Measurements from ENCODE around the gene ALDH1A3. TPM values are rescaled to one million over a fixed set of nuclear protein-coding genes. Genes with fewer than 3 reads are reported as not detected.
A peak's percentile ranks its signal among the peaks of the same experiment; 100 is the strongest.

The ALDH1A3 gene
- total RNA-seq, 5 donors from 2014 or later (not counting 1 experiment from before 2014, with no cell fraction given) = 0.26 to 1.2 (median 0.38) TPM; not detected in 2

DNA sequence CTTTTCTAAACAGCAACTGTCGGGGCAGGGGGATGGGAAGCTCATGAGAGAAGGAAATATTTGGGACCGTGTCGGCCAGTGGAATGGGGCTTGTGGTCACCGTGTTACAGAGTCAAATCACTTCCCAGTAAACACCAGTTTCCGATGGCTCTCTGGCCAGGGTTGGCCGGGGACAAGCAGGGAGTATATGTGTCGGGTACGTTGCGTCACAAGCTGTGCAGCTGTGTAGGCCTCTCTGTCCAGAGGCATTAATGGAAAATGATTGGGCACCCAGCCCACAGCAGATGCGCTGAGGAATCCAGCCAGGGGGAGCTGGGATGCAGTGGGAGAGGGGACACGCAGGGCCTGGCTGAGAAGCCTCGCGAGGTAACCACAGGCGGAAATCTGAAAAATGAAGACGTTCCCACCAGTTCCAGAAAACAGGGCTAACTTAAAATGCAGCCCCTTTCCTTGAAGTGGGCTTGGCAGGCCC lies 15.8 kb upstream of the ALDH1A3 start:
- H3K36me3 Mint-ChIP-seq = no peaks in the 10 kb centered on the region
- Histone ChIP-seq H3K36me3 (ENCODE audit: control insufficient read depth in 2 of 2, extremely low read depth in 1 of 2, insufficient read depth in 1 of 2, low read length in 1 of 2) (no peaks in the 10 kb centered on the region), H3K27ac (ENCODE audit: low read length) (no peak overlapping the region), H3K4me3 (ENCODE audit: control insufficient read depth in 1 of 2, extremely low read depth in 1 of 2, low read length in 1 of 2) (no peak overlapping the region), H3K27me3 (replicated peaks in 1 of 2; ENCODE audit: control insufficient read depth in 2 of 2, extremely low read depth in 1 of 2, insufficient read depth in 2 of 2, low read length in 1 of 2) (peaks cover 3 to 23% of the 10 kb centered on the region in 2 experiments), H3K9me3 (no peaks in the 10 kb centered on the region), H3K4me1 (ENCODE audit: control insufficient read depth in 1 of 2, extremely low read depth in 1 of 2, insufficient read depth in 2 of 2, low read length in 2 of 2) (no peaks in the 10 kb centered on the region)
- no peak overlapping the region for H3K27ac Mint-ChIP-seq
- no peak for DNase-seq
- CTCF ChIA-PET = interaction anchor here in 1 of 2 donors (0.6 kb wide), 1 partner anchor 113 kb away, joined by 4 read pairs; no protein-coding TSS in a partner anchor
- POLR2A ChIA-PET = interaction anchor here in 1 of 2 donors (0.7 kb wide), 1 partner anchor 184 kb away, joined by 7 read pairs; no protein-coding TSS in a partner anchor
- H3K4me3 Mint-ChIP-seq = no peak overlapping the region
- H3K4me1 Mint-ChIP-seq = no peaks in the 10 kb centered on the region
- no peak for ATAC-seq (replicated peaks in 1 of 4)
- 60% methylated on average over 9 of the region's 15 CpGs for WGBS (ENCODE audit: insufficient coverage)
- H3K27me3 Mint-ChIP-seq = peaks cover 5 to 11% of the 10 kb centered on the region in 2 donors
- H3K9me3 Mint-ChIP-seq = no peaks in the 10 kb centered on the region

DNA sequence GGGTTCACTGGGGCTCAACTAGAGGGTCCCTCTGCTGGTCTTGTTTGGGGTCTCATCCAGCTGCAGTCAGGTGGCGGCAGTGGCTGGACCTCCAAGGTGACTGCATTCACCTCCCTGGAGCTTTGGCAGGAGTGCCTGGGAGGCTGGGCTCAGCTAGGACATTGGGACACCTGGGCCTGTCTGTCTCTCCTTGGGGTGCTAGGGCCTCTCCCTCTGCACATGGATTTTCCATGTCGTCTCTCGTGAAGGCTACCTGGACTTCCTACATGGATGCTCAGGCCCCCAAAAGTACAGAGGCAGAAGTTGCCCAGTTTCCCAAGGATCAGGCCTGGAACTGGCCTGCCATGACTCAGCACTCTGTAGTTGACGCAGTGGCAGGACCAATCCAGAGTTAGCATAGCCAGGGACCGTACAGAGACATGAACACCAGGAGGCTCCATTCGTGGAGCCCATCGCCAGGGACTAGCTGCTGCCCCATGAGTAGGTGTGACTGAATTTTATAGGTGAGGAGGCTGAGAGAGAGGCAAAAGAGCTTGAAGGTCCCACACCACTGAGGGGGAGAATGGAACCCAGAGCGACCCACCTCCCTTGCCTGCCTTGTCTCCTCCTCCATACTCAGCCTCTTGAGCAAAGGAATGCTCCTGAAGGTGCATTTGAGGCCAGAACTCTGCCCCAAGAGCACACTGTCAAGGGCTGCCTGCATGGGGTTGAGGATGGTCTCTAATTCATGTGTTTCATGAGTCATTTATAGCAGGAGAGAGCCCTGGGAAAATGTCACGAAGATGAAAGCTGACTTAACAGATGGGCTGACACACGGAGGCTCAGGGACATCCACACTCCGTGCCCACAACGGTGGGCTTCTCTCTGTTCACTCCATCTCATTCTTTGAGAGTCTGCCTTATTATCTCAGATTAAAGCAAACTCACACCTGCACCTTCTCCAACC lies 13.0 kb upstream of the ALDH1A3 start:
- H3K4me3 Mint-ChIP-seq = no peak overlapping the region
- ATAC-seq (replicated peaks in 1 of 4) (no peak), DNase-seq (no peak)
- no peak overlapping the region for H3K27ac Mint-ChIP-seq
- H3K9me3 ChIP-seq = no peaks in the 10 kb centered on the region
- H3K36me3 ChIP-seq (ENCODE audit: control insufficient read depth in 2 of 2, extremely low read depth in 1 of 2, insufficient read depth in 1 of 2, low read length in 1 of 2) = no peaks in the 10 kb centered on the region
- no peaks in the 10 kb centered on the region for H3K36me3 Mint-ChIP-seq
- H3K9me3 Mint-ChIP-seq = no peaks in the 10 kb centered on the region
- H3K27ac ChIP-seq (ENCODE audit: low read length) = no peak overlapping the region
- ChIA-PET CTCF (no interaction called here), POLR2A (no interaction called here)
- H3K27me3 ChIP-seq (replicated peaks in 1 of 2; ENCODE audit: control insufficient read depth in 2 of 2, extremely low read depth in 1 of 2, insufficient read depth in 2 of 2, low read length in 1 of 2) = peaks cover 3 to 18% of the 10 kb centered on the region in 2 experiments
- H3K4me1 ChIP-seq (ENCODE audit: control insufficient read depth in 1 of 2, extremely low read depth in 1 of 2, insufficient read depth in 2 of 2, low read length in 2 of 2) = no peaks in the 10 kb centered on the region
- H3K4me3 ChIP-seq (ENCODE audit: control insufficient read depth in 1 of 2, extremely low read depth in 1 of 2, low read length in 1 of 2) = no peak overlapping the region
- 83% methylated on average over 8 of the region's 12 CpGs for WGBS (ENCODE audit: insufficient coverage)
- no peaks in the 10 kb centered on the region for H3K4me1 Mint-ChIP-seq
- peaks cover 10 to 11% of the 10 kb centered on the region in 2 donors for H3K27me3 Mint-ChIP-seq

- Mint-ChIP-seq H3K9me3 (no peaks in the 10 kb centered on the region), H3K27ac (no peak overlapping the region), H3K4me1 (no peaks in the 10 kb centered on the region), H3K4me3 (no peak overlapping the region), H3K36me3 (no peaks in the 10 kb centered on the region), H3K27me3 (peaks cover 10 to 11% of the 10 kb centered on the region in 2 donors)
- peaks cover 3 to 12% of the 10 kb centered on the region in 2 experiments for H3K27me3 ChIP-seq (replicated peaks in 1 of 2; ENCODE audit: control insufficient read depth in 2 of 2, extremely low read depth in 1 of 2, insufficient read depth in 2 of 2, low read length in 1 of 2)
- WGBS (ENCODE audit: insufficient coverage) = no CpG with 5 or more reads among the region's 3 CpGs
- no peak overlapping the region for H3K27ac ChIP-seq (ENCODE audit: low read length)
- H3K4me3 ChIP-seq (ENCODE audit: control insufficient read depth in 1 of 2, extremely low read depth in 1 of 2, low read length in 1 of 2) = no peak overlapping the region
- CTCF ChIA-PET = interaction anchor here in 1 of 2 donors (0.7 kb wide), 1 partner anchor 700 kb away, joined by 4 read pairs; no protein-coding TSS in a partner anchor
- H3K36me3 ChIP-seq (ENCODE audit: control insufficient read depth in 2 of 2, extremely low read depth in 1 of 2, insufficient read depth in 1 of 2, low read length in 1 of 2) = no peaks in the 10 kb centered on the region
- H3K9me3 ChIP-seq = no peaks in the 10 kb centered on the region
- DNase-seq = no peak
- H3K4me1 ChIP-seq (ENCODE audit: control insufficient read depth in 1 of 2, extremely low read depth in 1 of 2, insufficient read depth in 2 of 2, low read length in 2 of 2) = no peaks in the 10 kb centered on the region
- no peak for ATAC-seq (replicated peaks in 1 of 4)
- POLR2A ChIA-PET = no interaction called here
These were observed 12.2 kb upstream of the ALDH1A3 start for GRCh38 chr15:100867433-100867832.

GRCh38 chr15:100869151-100869999 lies 10.3 kb upstream of the ALDH1A3 start:
- H3K27ac Mint-ChIP-seq = no peak overlapping the region
- no peaks in the 10 kb centered on the region for H3K9me3 Mint-ChIP-seq
- peaks cover 0 to 1% (median 0%) of the 10 kb centered on the region in 3 donors for H3K4me1 Mint-ChIP-seq
- H3K27me3 Mint-ChIP-seq = peaks cover 5 to 7% of the 10 kb centered on the region in 2 donors
- H3K36me3 Mint-ChIP-seq = no peaks in the 10 kb centered on the region
- H3K9me3 ChIP-seq = no peaks in the 10 kb centered on the region
- ChIA-PET POLR2A (no interaction called here), CTCF (interaction anchor here in 1 of 2 donors (1.4 kb wide), 1 partner anchor 10 kb away, joined by 4 read pairs; no protein-coding TSS in a partner anchor)
- H3K4me3 ChIP-seq (ENCODE audit: control insufficient read depth in 1 of 2, extremely low read depth in 1 of 2, low read length in 1 of 2) = no peak overlapping the region
- H3K27me3 ChIP-seq (replicated peaks in 1 of 2; ENCODE audit: control insufficient read depth in 2 of 2, extremely low read depth in 1 of 2, insufficient read depth in 2 of 2, low read length in 1 of 2) = peaks cover 2 to 8% of the 10 kb centered on the region in 2 experiments
- WGBS (ENCODE audit: insufficient coverage) = 71% methylated on average over 12 of the region's 13 CpGs
- ATAC-seq (replicated peaks in 1 of 4) (no peak), DNase-seq (no peak)
- no peak overlapping the region for H3K27ac ChIP-seq (ENCODE audit: low read length)
- H3K36me3 ChIP-seq (ENCODE audit: control insufficient read depth in 2 of 2, extremely low read depth in 1 of 2, insufficient read depth in 1 of 2, low read length in 1 of 2) = no peaks in the 10 kb centered on the region
- H3K4me3 Mint-ChIP-seq = no peak overlapping the region
- peaks cover 0 to 2% of the 10 kb centered on the region in 2 experiments for H3K4me1 ChIP-seq (ENCODE audit: control insufficient read depth in 1 of 2, extremely low read depth in 1 of 2, insufficient read depth in 2 of 2, low read length in 2 of 2)

GRCh38 chr15:100873029-100873677 lies 6.5 kb upstream of the ALDH1A3 start:
- no peaks in the 10 kb centered on the region for H3K36me3 ChIP-seq (ENCODE audit: control insufficient read depth in 2 of 2, extremely low read depth in 1 of 2, insufficient read depth in 1 of 2, low read length in 1 of 2)
- Mint-ChIP-seq H3K36me3 (no peaks in the 10 kb centered on the region), H3K27ac (no peak overlapping the region), H3K9me3 (no peaks in the 10 kb centered on the region), H3K27me3 (peaks cover 31 to 35% of the 10 kb centered on the region in 2 donors), H3K4me3 (no peak overlapping the region), H3K4me1 (peaks cover 0 to 1% (median 0%) of the 10 kb centered on the region in 3 donors)
- peak; percentile 51 to 60 (median 55) for ATAC-seq (replicated peaks in 1 of 4)
- ChIA-PET POLR2A (no interaction called here), CTCF (interaction anchor here (0.6 to 2.6 kb wide), 10 partner anchors 8 to 715 kb away, joined by 3 to 9 read pairs (median 4); no protein-coding TSS in a partner anchor)
- DNase-seq = peak in 23 of 35 experiments; percentile 3 to 76 (median 26)
- H3K4me3 ChIP-seq (ENCODE audit: control insufficient read depth in 1 of 2, extremely low read depth in 1 of 2, low read length in 1 of 2) = no peak overlapping the region
- 91% methylated on average over 1 of the region's 2 CpGs for whole genome bisulfite sequencing (ENCODE audit: insufficient coverage)
- peaks cover 0 to 2% of the 10 kb centered on the region in 2 experiments for H3K4me1 ChIP-seq (ENCODE audit: control insufficient read depth in 1 of 2, extremely low read depth in 1 of 2, insufficient read depth in 2 of 2, low read length in 2 of 2)
- H3K27ac ChIP-seq (ENCODE audit: low read length) = no peak overlapping the region
- H3K9me3 ChIP-seq = no peaks in the 10 kb centered on the region
- peaks cover 4 to 24% of the 10 kb centered on the region in 2 experiments for H3K27me3 ChIP-seq (replicated peaks in 1 of 2; ENCODE audit: control insufficient read depth in 2 of 2, extremely low read depth in 1 of 2, insufficient read depth in 2 of 2, low read length in 1 of 2)
